HG03095 (cell line): ENCODE results near the gene HAGH.
A peak's percentile ranks its signal among the peaks of the same experiment; 100 is the strongest.
"Not testable (repeated sequence)": the region's sequence is repeated elsewhere in the genome, so short reads cannot be mapped to it uniquely, and the experiment has no call there.

Source experiments
- ATAC-seq: cut with Tn5 transposase; IDR thresholded peaks from one replicate; pipeline ENCODE4 v1.9.1; 2021; ENCODE audit warnings: moderate library complexity; ENCODE audit not compliant: unreplicated experiment

The HAGH gene

DNA sequence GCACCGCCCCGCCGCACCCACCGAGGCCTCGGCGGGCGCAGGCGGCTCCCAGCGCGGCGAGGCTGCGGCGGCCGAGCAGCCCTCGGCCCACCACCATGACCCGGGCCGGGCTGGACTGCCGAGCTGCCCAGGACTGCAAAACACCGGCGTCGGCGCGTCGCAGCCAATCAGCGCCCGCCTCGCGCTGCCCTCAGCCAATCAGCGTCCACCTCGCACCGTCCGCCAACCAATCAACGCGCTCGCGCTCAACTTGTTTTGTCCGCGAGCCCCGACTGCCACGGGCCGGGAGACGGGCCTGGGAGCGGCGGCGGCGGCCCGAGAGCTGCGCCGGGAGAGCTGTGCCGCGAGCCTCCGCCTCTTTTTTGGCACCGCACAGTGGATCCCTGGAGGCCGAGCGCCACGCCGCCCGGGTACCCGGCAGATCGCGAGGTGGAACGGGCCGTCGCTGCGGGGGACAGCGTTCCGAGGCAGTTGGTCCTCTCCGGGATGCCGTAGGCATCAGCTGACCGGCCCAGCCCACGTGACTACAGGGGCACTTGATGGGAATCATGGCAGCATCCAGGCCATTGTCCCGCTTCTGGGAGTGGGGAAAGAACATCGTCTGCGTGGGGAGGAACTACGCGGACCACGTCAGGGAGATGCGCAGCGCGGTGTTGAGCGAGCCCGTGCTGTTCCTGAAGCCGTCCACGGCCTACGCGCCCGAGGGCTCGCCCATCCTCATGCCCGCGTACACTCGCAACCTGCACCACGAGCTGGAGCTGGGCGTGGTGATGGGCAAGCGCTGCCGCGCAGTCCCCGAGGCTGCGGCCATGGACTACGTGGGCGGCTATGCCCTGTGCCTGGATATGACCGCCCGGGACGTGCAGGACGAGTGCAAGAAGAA is at the start of gene HAGH, which contains the start of gene FAHD1:
HAGH (minus strand) TSS at position 135 of the 883 bp plus-strand sequence; CDS start at position 97, 38 bp downstream.
FAHD1 (plus strand) TSS at position 516 of the 883 bp plus-strand sequence; CDS start at position 549, 33 bp downstream.
- peak; percentile 76 for ATAC-seq

GRCh38 chr16:1876066-1876465 is 49.4 kb upstream of the HAGH start:
- not testable (repeated sequence) for ATAC-seq

- ATAC-seq: no peak
Observed at GRCh38 chr16:1874854-1875253, 48.2 kb upstream of the HAGH start.

GRCh38 chr16:1871974-1872635 is 45.5 kb upstream of the HAGH start, which contains the start of gene MEIOB:
Gene MEIOB (minus strand): TSS chr16:1872164. CDS start chr16:1868175, 3,989 bp downstream.
- no peak for ATAC-seq

DNA sequence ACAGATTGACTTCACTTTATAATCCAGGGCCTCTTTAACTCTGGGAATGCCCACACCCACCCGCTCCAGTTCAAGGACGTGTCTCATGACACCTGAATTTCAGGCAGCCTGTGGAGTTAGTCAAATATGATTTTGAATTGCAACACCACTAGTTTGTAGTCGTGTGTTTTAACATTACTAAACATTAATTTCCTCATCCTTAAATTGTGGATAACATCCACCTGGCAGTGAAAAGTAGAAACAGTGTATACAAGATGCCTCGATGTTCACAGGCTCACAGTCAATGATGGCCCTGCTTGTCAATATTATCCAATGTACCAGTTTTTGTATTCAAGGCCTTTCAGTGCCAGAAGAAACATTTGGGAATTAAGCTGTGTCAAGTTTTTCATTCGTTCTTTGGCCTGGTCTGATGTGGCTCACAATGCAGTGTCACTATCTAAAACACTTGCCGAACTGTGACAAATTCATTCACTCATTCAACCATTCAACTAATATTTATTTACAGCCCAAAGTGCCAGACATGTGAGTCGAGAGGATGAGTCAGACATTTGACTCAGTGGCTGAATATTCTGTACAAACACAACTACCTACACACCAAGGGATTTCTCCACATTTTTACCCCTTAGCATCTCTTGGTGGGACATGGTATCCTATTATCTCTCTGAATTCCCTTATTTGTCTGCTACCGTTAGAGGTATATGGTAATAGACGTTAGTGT is 43.9 kb upstream of the HAGH start:
- ATAC-seq: no peak

GRCh38 chr16:1865902-1866690 is 39.5 kb upstream of the HAGH start:
- no peak for ATAC-seq

DNA sequence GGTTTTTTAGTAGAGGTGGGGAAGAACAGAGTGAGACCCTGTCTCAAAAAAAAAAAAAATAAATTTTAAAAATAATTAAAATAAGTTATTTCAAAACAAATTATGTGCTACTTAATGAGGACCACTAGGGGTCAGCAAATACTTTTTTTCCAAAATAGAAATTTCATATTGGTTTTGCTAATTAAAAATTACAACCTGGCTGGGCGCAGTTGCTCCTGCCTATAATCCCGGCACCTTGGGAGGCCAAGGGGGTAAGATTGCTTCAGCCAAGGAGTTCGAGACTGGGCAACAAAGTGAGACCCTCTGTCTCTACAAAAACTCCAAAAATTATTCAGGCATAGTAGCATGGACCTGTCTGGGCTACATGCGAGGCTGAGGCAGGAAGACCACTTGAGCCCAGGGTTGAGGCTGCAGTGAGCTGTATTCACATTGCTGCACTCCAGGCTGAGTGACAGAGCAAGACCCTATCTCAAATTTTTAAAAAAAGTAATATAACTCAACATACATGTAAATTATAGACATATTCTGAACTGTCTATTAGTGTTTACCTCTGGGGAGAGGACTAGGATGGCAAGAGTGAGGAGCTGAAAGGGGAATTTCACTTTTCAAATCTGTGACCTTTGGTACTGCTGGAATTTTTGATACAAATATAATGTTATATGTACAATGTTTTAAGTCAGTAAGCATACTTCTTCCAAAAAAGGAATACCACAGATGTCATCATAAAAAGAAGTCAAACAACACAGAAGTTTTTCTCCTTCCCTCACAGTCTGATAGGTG is 37.2 kb upstream of the HAGH start:
- ATAC-seq: no peak

DNA sequence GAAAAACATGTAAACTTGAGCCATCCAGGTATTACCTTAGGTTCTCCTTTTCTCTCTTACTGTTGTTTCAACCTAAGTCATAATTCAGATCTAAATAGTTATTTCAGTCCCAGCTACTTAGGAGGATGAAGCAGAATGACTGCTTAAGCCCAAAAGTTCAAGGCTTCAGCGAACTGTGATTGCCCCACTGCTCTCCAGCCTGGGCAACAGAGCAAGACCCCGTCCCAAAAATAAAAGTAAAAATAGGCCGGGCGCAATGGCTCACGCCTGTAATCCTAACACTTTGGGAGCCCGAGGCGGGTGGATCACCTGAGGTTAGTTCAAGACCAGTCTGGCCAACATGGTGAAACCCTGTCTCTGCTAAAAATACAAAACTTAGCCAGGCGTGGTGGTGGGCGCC is 35.8 kb upstream of the HAGH start:
- no peak for ATAC-seq

DNA sequence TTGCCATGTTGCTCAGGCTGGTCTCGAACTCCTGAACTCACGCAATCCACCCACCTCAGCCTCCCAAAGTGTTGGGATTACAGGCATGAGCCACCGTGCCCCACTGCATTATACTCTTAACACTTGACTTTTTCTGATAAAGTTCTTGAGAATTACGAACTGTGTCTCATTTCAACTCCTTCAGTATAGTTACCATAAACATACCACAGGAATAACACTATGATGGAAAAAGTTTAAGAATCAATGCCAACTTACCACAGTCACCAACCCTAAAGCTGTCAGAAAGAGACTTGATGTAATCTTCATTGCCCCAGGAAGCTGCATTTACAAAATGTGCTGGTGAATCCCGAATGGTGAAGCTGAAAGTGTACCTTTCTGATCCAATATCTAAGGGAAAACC is 35.1 kb upstream of the HAGH start:
- no peak for ATAC-seq

GRCh38 chr16:1859650-1860049 is 33.0 kb upstream of the HAGH start:
- ATAC-seq: no peak

DNA sequence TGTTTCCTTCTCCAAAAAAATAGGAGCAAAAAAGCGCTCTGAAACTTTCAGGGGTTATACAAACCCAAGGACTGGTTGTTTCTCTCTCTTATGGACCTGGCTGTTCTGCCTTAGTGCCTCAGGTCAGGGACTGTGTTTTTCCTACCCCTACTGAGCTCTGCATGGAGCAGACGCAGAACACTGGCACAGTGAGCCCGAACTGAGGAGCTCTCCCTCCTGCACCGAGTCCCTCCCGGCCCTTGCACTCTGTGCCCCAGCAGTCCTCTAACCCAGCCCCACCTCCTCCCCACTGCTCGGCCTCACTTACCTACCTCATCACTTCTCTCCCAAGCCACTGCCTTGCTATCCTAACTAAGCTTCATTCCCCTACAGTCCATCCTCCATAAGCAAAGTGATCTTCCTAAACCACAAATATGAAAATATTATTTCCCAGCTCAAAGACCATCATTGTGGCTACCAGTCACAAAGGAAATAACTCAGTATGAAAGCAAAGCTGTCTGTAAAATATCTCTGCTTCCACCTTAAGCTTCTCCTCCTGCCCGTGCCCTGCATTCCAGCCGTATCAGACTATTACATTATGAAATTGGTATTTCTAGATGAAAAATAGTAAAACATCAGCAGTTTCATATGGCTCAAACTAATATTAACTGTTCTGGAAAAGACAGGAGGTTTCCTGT is 31.7 kb upstream of the HAGH start:
- ATAC-seq: no peak

DNA sequence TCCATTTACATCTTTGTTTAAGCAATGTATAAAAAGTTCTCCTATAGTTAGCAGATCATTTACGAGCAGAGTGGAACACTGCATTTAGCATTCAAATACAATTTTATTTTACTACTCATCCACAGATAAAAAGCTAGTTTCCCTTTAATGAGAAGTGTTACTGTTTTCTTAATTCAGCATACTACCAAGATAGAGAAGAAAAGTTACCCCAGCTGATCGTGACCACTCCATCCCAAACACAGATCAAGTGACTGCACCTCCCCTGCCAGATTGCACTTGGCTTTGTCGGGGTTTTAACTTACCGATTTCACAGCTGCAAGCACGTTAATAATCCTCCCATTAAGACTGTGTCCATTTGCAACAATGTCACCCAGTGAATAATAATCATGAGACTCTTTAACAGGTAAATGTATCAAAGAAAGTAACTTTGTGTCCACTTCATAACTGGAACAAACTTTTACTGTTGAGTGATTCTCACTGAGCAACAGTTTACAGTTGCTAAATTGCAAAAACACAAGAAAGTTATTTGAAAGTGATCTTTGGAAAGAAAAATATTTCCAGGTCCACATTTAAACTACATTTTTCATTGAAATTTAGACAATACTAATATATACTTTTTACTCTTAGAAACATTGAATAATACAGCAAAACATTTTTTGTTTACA is 30.9 kb upstream of the HAGH start:
- no peak for ATAC-seq

GRCh38 chr16:1851793-1852192 is 25.2 kb upstream of the HAGH start:
- no peak for ATAC-seq

DNA sequence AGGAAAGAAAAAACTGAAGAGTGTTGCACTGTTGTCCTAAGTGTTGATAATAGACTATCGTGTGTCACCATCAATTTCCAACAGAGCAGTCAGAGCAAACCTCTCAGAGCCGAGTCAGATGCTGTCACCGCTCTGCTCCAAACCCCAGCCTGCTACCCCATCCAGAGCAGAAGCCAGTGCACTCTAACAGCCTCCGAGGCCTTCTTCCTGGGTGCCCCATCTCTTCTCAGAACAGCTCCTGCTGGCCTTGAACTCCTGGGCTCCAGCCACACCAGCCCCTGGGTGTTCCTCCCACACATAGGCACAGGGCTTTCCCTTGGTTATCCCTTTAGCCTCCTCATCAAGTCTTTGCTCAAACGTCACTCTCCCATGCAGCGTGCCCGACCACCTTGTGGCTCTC is 24.4 kb upstream of the HAGH start:
- no peak for ATAC-seq

DNA sequence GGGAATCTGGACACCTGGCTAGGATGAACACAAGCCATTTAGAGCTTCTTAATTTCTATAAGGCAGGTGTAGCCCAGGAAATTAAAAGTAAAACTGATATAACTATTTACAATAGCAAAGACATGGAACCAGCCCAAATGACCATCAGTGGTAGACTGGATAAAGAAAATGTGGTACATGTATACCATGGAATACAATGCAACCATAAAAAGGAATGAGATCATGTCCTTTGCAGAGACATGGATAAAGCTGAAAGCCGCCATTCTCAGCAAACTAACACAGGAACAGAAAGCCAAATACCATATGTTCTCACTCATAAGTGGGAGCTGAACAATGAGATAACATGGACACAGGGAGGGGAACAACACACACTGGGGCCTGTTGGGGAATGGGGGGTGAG is 19.8 kb upstream of the HAGH start:
- ATAC-seq: no peak

- ATAC-seq: no peak
Observed at GRCh38 chr16:1845985-1846384, 19.4 kb upstream of the HAGH start.

GRCh38 chr16:1839554-1839953 is 12.9 kb upstream of the HAGH start:
- ATAC-seq: no peak

DNA sequence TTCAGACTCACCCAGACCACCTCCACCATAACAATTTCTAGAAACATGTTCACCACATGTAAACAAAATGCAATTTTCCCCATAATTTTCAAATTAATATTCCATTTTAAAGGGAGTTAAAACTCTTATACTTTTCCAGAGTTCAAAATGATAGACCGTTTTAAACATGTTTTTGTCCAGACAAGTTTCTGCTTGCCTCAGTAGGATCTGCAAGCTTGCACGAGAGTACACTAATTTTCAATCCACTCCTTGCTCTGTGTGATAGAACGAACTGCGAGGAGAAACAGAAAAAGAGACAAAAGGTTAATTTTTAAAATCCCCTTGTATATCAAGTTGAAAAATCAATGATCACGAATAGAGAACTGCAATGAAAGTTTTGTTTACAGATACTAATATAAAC is 7.5 kb upstream of the HAGH start:
- ATAC-seq: no peak
